Measurements from ENCODE around the gene CBY2. TPM values are rescaled to one million over a fixed set of nuclear protein-coding genes. Genes with fewer than 3 reads are reported as not detected.

Gene CBY2
- total RNA-seq, 1 experiment from 2014 or later: not detected

DNA sequence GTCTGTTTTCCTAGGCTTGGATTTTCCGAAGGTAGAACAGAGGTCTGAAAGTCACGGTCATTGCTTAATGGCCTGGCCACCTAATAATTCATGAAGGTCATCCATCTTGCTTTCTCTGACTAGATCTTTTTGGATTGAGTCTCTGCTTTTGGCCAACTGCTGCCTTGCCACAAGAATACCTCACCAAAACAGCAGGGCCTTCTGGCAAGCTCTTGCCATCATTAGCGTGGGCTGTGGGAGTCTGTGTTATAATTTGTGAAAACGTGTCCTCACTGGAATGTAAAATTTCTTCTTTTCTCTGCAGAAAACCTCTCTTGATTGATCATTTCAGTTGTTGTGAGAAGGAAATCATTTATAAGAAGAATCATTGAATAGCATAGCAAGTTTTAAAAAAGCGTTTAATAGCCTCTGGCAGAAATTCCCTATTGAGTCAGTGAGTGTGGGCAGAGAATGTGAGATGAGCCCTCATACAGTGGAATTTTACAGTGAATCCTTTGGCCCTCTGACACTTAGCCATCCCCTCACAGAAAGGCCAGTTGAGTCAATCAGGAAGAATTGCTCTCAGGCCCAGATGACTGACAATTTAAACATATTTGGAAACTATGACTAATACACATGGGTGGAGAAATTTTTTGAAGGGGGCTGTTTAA, 43.4 kb upstream of the CBY2 start:
- no TSS peak for BruUV-seq (replicated peaks)
- Histone ChIP-seq H3K4me2 (ENCODE audit: low read length) (no peak overlapping the region), H3K9me3 (ENCODE audit: control insufficient read depth in 1 of 2, insufficient read depth in 1 of 2, low read depth in 1 of 2, low read length in 2 of 2) (no peaks in the 10 kb centered on the region), H3K27ac (ENCODE audit: low read depth, low read length) (no peak overlapping the region), H3K9me2 (ENCODE audit: insufficient read depth) (no peaks in the 10 kb centered on the region), H3K36me3 (ENCODE audit: control insufficient read depth in 1 of 2, insufficient read depth in 2 of 2, low read length in 2 of 2) (no peaks in the 10 kb centered on the region), H3K79me2 (ENCODE audit: insufficient read depth, low read length) (no peaks in the 10 kb centered on the region), H3K4me3 (replicated peaks in 1 of 2; ENCODE audit: low read depth in 1 of 2, low read length in 2 of 2) (no peak overlapping the region), H4K20me1 (ENCODE audit: insufficient read depth) (no peaks in the 10 kb centered on the region), H3K4me1 (ENCODE audit: control insufficient read depth in 1 of 2, insufficient read depth in 2 of 2, low read length in 2 of 2) (peaks cover 0 to 3% of the 10 kb centered on the region in 2 experiments; a peak in 1 of 4 replicates), H2AFZ (ENCODE audit: low read depth, low read length, poor library complexity, severe bottlenecking) (no peak overlapping the region), H3K27me3 (ENCODE audit: insufficient read depth, low read length) (no peaks in the 10 kb centered on the region), H3K9ac (ENCODE audit: low read length) (no peak overlapping the region)
- ATAC-seq (no peak), DNase-seq (ENCODE audit: low read depth, low spot score) (no peak)
- RAD21 ChIA-PET (ENCODE audit: low non-redundant PET in 1 of 2, low total read pairs in 2 of 2, uncharacterized antibody in 2 of 2, unreplicated experiment in 2 of 2): no interaction called here
- intact Hi-C loops (cut with micrococcal nuclease): no loop called here
- CTCF ChIA-PET: no interaction called here
- TF ChIP-seq, protein P1, sequence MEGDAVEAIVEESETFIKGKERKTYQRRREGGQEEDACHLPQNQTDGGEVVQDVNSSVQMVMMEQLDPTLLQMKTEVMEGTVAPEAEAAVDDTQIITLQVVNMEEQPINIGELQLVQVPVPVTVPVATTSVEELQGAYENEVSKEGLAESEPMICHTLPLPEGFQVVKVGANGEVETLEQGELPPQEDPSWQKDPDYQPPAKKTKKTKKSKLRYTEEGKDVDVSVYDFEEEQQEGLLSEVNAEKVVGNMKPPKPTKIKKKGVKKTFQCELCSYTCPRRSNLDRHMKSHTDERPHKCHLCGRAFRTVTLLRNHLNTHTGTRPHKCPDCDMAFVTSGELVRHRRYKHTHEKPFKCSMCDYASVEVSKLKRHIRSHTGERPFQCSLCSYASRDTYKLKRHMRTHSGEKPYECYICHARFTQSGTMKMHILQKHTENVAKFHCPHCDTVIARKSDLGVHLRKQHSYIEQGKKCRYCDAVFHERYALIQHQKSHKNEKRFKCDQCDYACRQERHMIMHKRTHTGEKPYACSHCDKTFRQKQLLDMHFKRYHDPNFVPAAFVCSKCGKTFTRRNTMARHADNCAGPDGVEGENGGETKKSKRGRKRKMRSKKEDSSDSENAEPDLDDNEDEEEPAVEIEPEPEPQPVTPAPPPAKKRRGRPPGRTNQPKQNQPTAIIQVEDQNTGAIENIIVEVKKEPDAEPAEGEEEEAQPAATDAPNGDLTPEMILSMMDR (IDR thresholded peaks at IDR 0.05 in 2 of 3, conservative IDR thresholded peaks at IDR 0.05 in 1 of 3; ENCODE audit: borderline replicate concordance in 1 of 3, insufficient read depth in 1 of 3, low read depth in 2 of 3, low read length in 2 of 3): no peak
- TF ChIP-seq, protein P2, sequence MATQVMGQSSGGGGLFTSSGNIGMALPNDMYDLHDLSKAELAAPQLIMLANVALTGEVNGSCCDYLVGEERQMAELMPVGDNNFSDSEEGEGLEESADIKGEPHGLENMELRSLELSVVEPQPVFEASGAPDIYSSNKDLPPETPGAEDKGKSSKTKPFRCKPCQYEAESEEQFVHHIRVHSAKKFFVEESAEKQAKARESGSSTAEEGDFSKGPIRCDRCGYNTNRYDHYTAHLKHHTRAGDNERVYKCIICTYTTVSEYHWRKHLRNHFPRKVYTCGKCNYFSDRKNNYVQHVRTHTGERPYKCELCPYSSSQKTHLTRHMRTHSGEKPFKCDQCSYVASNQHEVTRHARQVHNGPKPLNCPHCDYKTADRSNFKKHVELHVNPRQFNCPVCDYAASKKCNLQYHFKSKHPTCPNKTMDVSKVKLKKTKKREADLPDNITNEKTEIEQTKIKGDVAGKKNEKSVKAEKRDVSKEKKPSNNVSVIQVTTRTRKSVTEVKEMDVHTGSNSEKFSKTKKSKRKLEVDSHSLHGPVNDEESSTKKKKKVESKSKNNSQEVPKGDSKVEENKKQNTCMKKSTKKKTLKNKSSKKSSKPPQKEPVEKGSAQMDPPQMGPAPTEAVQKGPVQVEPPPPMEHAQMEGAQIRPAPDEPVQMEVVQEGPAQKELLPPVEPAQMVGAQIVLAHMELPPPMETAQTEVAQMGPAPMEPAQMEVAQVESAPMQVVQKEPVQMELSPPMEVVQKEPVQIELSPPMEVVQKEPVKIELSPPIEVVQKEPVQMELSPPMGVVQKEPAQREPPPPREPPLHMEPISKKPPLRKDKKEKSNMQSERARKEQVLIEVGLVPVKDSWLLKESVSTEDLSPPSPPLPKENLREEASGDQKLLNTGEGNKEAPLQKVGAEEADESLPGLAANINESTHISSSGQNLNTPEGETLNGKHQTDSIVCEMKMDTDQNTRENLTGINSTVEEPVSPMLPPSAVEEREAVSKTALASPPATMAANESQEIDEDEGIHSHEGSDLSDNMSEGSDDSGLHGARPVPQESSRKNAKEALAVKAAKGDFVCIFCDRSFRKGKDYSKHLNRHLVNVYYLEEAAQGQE (IDR thresholded peaks at IDR 0.05; ENCODE audit: low read depth): no peak
- TF ChIP-seq CBX3 (IDR thresholded peaks at IDR 0.05; ENCODE audit: low read depth): no peak
- TF ChIP-seq FOSL1 (IDR thresholded peaks at IDR 0.05; ENCODE audit: low read depth): no peak
- no peak for TF ChIP-seq EGR1 (IDR thresholded peaks at IDR 0.05; ENCODE audit: low read depth)
- no peak for TF ChIP-seq CEBPB (IDR thresholded peaks at IDR 0.05; ENCODE audit: low read depth)
- no peak for TF ChIP-seq ELF1 (IDR thresholded peaks at IDR 0.05; ENCODE audit: borderline replicate concordance, low read depth)
- TF ChIP-seq POLR2AphosphoS5 (IDR thresholded peaks at IDR 0.05; ENCODE audit: low read depth, low read length): no peak
- no peak for TF ChIP-seq SP1 (IDR thresholded peaks at IDR 0.05; ENCODE audit: low read depth)
- no peak for TF ChIP-seq YY1 (IDR thresholded peaks at IDR 0.05; ENCODE audit: extremely low read depth, insufficient replicate concordance, low read depth, low read length)
- TF ChIP-seq, protein P3, sequence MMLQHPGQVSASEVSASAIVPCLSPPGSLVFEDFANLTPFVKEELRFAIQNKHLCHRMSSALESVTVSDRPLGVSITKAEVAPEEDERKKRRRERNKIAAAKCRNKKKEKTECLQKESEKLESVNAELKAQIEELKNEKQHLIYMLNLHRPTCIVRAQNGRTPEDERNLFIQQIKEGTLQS (IDR thresholded peaks at IDR 0.05): no peak
- TF ChIP-seq, protein P4, sequence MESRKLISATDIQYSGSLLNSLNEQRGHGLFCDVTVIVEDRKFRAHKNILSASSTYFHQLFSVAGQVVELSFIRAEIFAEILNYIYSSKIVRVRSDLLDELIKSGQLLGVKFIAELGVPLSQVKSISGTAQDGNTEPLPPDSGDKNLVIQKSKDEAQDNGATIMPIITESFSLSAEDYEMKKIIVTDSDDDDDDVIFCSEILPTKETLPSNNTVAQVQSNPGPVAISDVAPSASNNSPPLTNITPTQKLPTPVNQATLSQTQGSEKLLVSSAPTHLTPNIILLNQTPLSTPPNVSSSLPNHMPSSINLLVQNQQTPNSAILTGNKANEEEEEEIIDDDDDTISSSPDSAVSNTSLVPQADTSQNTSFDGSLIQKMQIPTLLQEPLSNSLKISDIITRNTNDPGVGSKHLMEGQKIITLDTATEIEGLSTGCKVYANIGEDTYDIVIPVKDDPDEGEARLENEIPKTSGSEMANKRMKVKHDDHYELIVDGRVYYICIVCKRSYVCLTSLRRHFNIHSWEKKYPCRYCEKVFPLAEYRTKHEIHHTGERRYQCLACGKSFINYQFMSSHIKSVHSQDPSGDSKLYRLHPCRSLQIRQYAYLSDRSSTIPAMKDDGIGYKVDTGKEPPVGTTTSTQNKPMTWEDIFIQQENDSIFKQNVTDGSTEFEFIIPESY (IDR thresholded peaks at IDR 0.05; ENCODE audit: extremely low read depth, insufficient replicate concordance, low read length): no peak
- no peak for TF ChIP-seq TCF7L2 (IDR thresholded peaks at IDR 0.05; ENCODE audit: borderline replicate concordance, extremely low read depth, insufficient read depth, insufficient read length)
- TF ChIP-seq EZH2 (IDR thresholded peaks at IDR 0.05): no peak
- TF ChIP-seq ZNF274 (IDR thresholded peaks at IDR 0.05; ENCODE audit: low read depth, low read length): no peak
- no peak for TF ChIP-seq POLR2A (IDR thresholded peaks at IDR 0.05; ENCODE audit: borderline replicate concordance, extremely low read depth, insufficient read depth, insufficient read length)
- POLR2A ChIA-PET: no interaction called here

Measured in HCT116 (cell line).